IPS-18c (cell line): ENCODE measurements around the gene FAAP20.

Experiments
- H3K4me3 ChIP-seq: 2 replicates; pipeline ENCODE4 v1.7.0; 2013; ENCODE audit warnings: low read depth, mild to moderate bottlenecking, low read length, moderate library complexity; ENCODE audit not compliant: insufficient read depth
- H3K9me3 ChIP-seq: one replicate; pipeline ENCODE4 v1.6.1; 2013; ENCODE audit warnings: mild to moderate bottlenecking, low read length, moderate library complexity; ENCODE audit not compliant: control insufficient read depth, insufficient read depth

FAAP20 gene

GRCh38 chr1:2189459-2190425 is 4.8 kb downstream of the FAAP20 start:
- Histone ChIP-seq H3K4me3 (peak overlapping the region; percentile 41), H3K9me3 (no peaks in the 10 kb centered on the region)

- H3K9me3 ChIP-seq = peaks cover 2% of the 10 kb centered on the region
- no peak overlapping the region for H3K4me3 ChIP-seq
Measured at GRCh38 chr1:2188336-2188735, 6.2 kb downstream of the FAAP20 start.

GRCh38 chr1:2187619-2188018 is 7.0 kb downstream of the FAAP20 start:
- H3K4me3 ChIP-seq = no peak overlapping the region
- H3K9me3 ChIP-seq = peaks cover 2% of the 10 kb centered on the region

GRCh38 chr1:2186901-2187300 is 7.7 kb downstream of the FAAP20 start:
- Histone ChIP-seq H3K4me3 (no peak overlapping the region), H3K9me3 (peaks cover 2% of the 10 kb centered on the region)

GRCh38 chr1:2185880-2186855 is 8.4 kb downstream of the FAAP20 start:
- peaks cover 2% of the 10 kb centered on the region for H3K9me3 ChIP-seq
- no peak overlapping the region for H3K4me3 ChIP-seq

- Histone ChIP-seq H3K9me3 (peaks cover 2% of the 10 kb centered on the region), H3K4me3 (no peak overlapping the region)
Measured at GRCh38 chr1:2184934-2185333, 9.6 kb downstream of the FAAP20 start.

GRCh38 chr1:2184531-2184930 is 10.0 kb downstream of the FAAP20 start:
- H3K4me3 ChIP-seq = no peak overlapping the region
- H3K9me3 ChIP-seq = peaks cover 2% of the 10 kb centered on the region

- Histone ChIP-seq H3K4me3 (no peak overlapping the region), H3K9me3 (peaks cover 2% of the 10 kb centered on the region)
Measured at GRCh38 chr1:2183937-2184334, 10.6 kb downstream of the FAAP20 start.

- H3K4me3 ChIP-seq = no peak overlapping the region
- peaks cover 4% of the 10 kb centered on the region for H3K9me3 ChIP-seq
Measured at GRCh38 chr1:2182376-2182775, 12.2 kb downstream of the FAAP20 start.

GRCh38 chr1:2181752-2182151 is 12.8 kb downstream of the FAAP20 start:
- Histone ChIP-seq H3K4me3 (no peak overlapping the region), H3K9me3 (peaks cover 4% of the 10 kb centered on the region)

- H3K4me3 ChIP-seq = no peak overlapping the region
Measured at GRCh38 chr1:2181271-2181670, 13.3 kb downstream of the FAAP20 start.

GRCh38 chr1:2180297-2181245 is 14.0 kb downstream of the FAAP20 start:
- Histone ChIP-seq H3K4me3 (no peak overlapping the region), H3K9me3 (peaks cover 4% of the 10 kb centered on the region)

More at GRCh38 chr1:2181271-2181670, 13.3 kb downstream of the FAAP20 start:
- peaks cover 4% of the 10 kb centered on the region for H3K9me3 ChIP-seq

- Histone ChIP-seq H3K4me3 (no peak overlapping the region), H3K9me3 (peaks cover 4% of the 10 kb centered on the region)
Measured at GRCh38 chr1:2179283-2180013, 15.1 kb downstream of the FAAP20 start.

- Histone ChIP-seq H3K4me3 (no peak overlapping the region), H3K9me3 (peaks cover 2% of the 10 kb centered on the region)
Measured at GRCh38 chr1:2178875-2179274, 15.7 kb downstream of the FAAP20 start.

GRCh38 chr1:2177946-2178538 is 16.5 kb downstream of the FAAP20 start:
- Histone ChIP-seq H3K9me3 (peaks cover 2% of the 10 kb centered on the region), H3K4me3 (no peak overlapping the region)

- Histone ChIP-seq H3K9me3 (peaks cover 2% of the 10 kb centered on the region), H3K4me3 (no peak overlapping the region)
Measured at GRCh38 chr1:2177541-2177940, 17.0 kb downstream of the FAAP20 start.
